Measurements from ENCODE around the gene ZNF362.

The ZNF362 gene

GRCh38 chr1:33259879-33260278 is 3.6 kb downstream of the ZNF362 start:
- Histone ChIP-seq H3K9ac (ENCODE audit: insufficient read length, low read depth) (no peak overlapping the region), H3K36me3 (ENCODE audit: insufficient read depth, insufficient read length, low read length) (peaks cover 30% of the 10 kb centered on the region), H3K4me1 (ENCODE audit: insufficient read depth, insufficient read length) (peaks cover 25% of the 10 kb centered on the region), H3K4me3 (ENCODE audit: insufficient read length, low read depth) (no peak overlapping the region), H3K9me3 (ENCODE audit: insufficient read depth, low read length) (peaks cover 2% of the 10 kb centered on the region; the same call in 1 of the 2 replicates), H3K27me3 (ENCODE audit: insufficient read depth, insufficient read length) (no peaks in the 10 kb centered on the region)
- DNase-seq (ENCODE audit: low read depth, low spot score) = no peak
- TF ChIP-seq ZNF274 (IDR thresholded peaks at IDR 0.05; ENCODE audit: low read depth, low read length) (no peak), SUZ12 (IDR thresholded peaks at IDR 0.05; ENCODE audit: extremely low read depth, insufficient read depth, insufficient read length) (no peak), YY1 (IDR thresholded peaks at IDR 0.05; ENCODE audit: insufficient read depth, insufficient read length) (no peak)

- Histone ChIP-seq H3K36me3 (ENCODE audit: insufficient read depth, insufficient read length, low read length) (peaks cover 30% of the 10 kb centered on the region), H3K4me3 (ENCODE audit: insufficient read length, low read depth) (no peak overlapping the region), H3K9ac (ENCODE audit: insufficient read length, low read depth) (no peak overlapping the region), H3K9me3 (ENCODE audit: insufficient read depth, low read length) (no peaks in the 10 kb centered on the region), H3K4me1 (ENCODE audit: insufficient read depth, insufficient read length) (peaks cover 25% of the 10 kb centered on the region), H3K27me3 (ENCODE audit: insufficient read depth, insufficient read length) (no peaks in the 10 kb centered on the region)
- DNase-seq (ENCODE audit: low read depth, low spot score) = no peak
- TF ChIP-seq SUZ12 (IDR thresholded peaks at IDR 0.05; ENCODE audit: extremely low read depth, insufficient read depth, insufficient read length) (no peak), ZNF274 (IDR thresholded peaks at IDR 0.05; ENCODE audit: low read depth, low read length) (no peak), YY1 (IDR thresholded peaks at IDR 0.05; ENCODE audit: insufficient read depth, insufficient read length) (no peak)
Observed at GRCh38 chr1:33260439-33260838, 4.1 kb downstream of the ZNF362 start.

GRCh38 chr1:33261344-33261743 is 5.1 kb downstream of the ZNF362 start:
- DNase-seq (ENCODE audit: low read depth, low spot score) = no peak
- no peak overlapping the region for H3K4me3 ChIP-seq (ENCODE audit: insufficient read length, low read depth)
- no peak overlapping the region for H3K9ac ChIP-seq (ENCODE audit: insufficient read length, low read depth)
- no peaks in the 10 kb centered on the region for H3K27me3 ChIP-seq (ENCODE audit: insufficient read depth, insufficient read length)
- TF ChIP-seq SUZ12 (IDR thresholded peaks at IDR 0.05; ENCODE audit: extremely low read depth, insufficient read depth, insufficient read length) (no peak), YY1 (IDR thresholded peaks at IDR 0.05; ENCODE audit: insufficient read depth, insufficient read length) (no peak), ZNF274 (IDR thresholded peaks at IDR 0.05; ENCODE audit: low read depth, low read length) (no peak)
- peaks cover 31% of the 10 kb centered on the region for H3K36me3 ChIP-seq (ENCODE audit: insufficient read depth, insufficient read length, low read length)
- H3K9me3 ChIP-seq (ENCODE audit: insufficient read depth, low read length) = no peaks in the 10 kb centered on the region
- H3K4me1 ChIP-seq (ENCODE audit: insufficient read depth, insufficient read length) = peaks cover 25% of the 10 kb centered on the region

- peaks cover 28% of the 10 kb centered on the region for H3K36me3 ChIP-seq (ENCODE audit: insufficient read depth, insufficient read length, low read length)
- no peak for TF ChIP-seq YY1 (IDR thresholded peaks at IDR 0.05; ENCODE audit: insufficient read depth, insufficient read length)
- no peak for TF ChIP-seq SUZ12 (IDR thresholded peaks at IDR 0.05; ENCODE audit: extremely low read depth, insufficient read depth, insufficient read length)
- TF ChIP-seq ZNF274 (IDR thresholded peaks at IDR 0.05; ENCODE audit: low read depth, low read length) = no peak
- H3K9ac ChIP-seq (ENCODE audit: insufficient read length, low read depth) = peak overlapping the region; percentile 24
- H3K4me1 ChIP-seq (ENCODE audit: insufficient read depth, insufficient read length) = peaks cover 19% of the 10 kb centered on the region
- DNase-seq (ENCODE audit: low read depth, low spot score) = no peak
- H3K9me3 ChIP-seq (ENCODE audit: insufficient read depth, low read length) = no peaks in the 10 kb centered on the region
- no peak overlapping the region for H3K4me3 ChIP-seq (ENCODE audit: insufficient read length, low read depth)
- H3K27me3 ChIP-seq (ENCODE audit: insufficient read depth, insufficient read length) = no peaks in the 10 kb centered on the region
Observed at GRCh38 chr1:33263890-33264504, 7.7 kb downstream of the ZNF362 start.

- TF ChIP-seq ZNF274 (IDR thresholded peaks at IDR 0.05; ENCODE audit: low read depth, low read length) (no peak), YY1 (IDR thresholded peaks at IDR 0.05; ENCODE audit: insufficient read depth, insufficient read length) (no peak), SUZ12 (IDR thresholded peaks at IDR 0.05; ENCODE audit: extremely low read depth, insufficient read depth, insufficient read length) (no peak)
- DNase-seq (ENCODE audit: low read depth, low spot score) = no peak
Observed at GRCh38 chr1:33265780-33266605, 9.7 kb downstream of the ZNF362 start.

GRCh38 chr1:33266766-33267165 is 10.5 kb downstream of the ZNF362 start:
- Histone ChIP-seq H3K4me1 (ENCODE audit: insufficient read depth, insufficient read length) (peaks cover 15% of the 10 kb centered on the region), H3K9ac (ENCODE audit: insufficient read length, low read depth) (peak overlapping the region; percentile 6), H3K36me3 (ENCODE audit: insufficient read depth, insufficient read length, low read length) (peaks cover 34% of the 10 kb centered on the region), H3K27me3 (ENCODE audit: insufficient read depth, insufficient read length) (no peaks in the 10 kb centered on the region), H3K9me3 (ENCODE audit: insufficient read depth, low read length) (no peaks in the 10 kb centered on the region), H3K4me3 (ENCODE audit: insufficient read length, low read depth) (no peak overlapping the region)
- no peak for TF ChIP-seq YY1 (IDR thresholded peaks at IDR 0.05; ENCODE audit: insufficient read depth, insufficient read length)
- no peak for TF ChIP-seq SUZ12 (IDR thresholded peaks at IDR 0.05; ENCODE audit: extremely low read depth, insufficient read depth, insufficient read length)
- TF ChIP-seq ZNF274 (IDR thresholded peaks at IDR 0.05; ENCODE audit: low read depth, low read length) = no peak
- no peak for DNase-seq (ENCODE audit: low read depth, low spot score)

More at GRCh38 chr1:33265780-33266605, 9.7 kb downstream of the ZNF362 start:
- H3K36me3 ChIP-seq (ENCODE audit: insufficient read depth, insufficient read length, low read length) = peaks cover 27% of the 10 kb centered on the region
- no peaks in the 10 kb centered on the region for H3K9me3 ChIP-seq (ENCODE audit: insufficient read depth, low read length)
- H3K9ac ChIP-seq (ENCODE audit: insufficient read length, low read depth) = no peak overlapping the region
- H3K27me3 ChIP-seq (ENCODE audit: insufficient read depth, insufficient read length) = no peaks in the 10 kb centered on the region
- H3K4me1 ChIP-seq (ENCODE audit: insufficient read depth, insufficient read length) = peaks cover 14% of the 10 kb centered on the region
- H3K4me3 ChIP-seq (ENCODE audit: insufficient read length, low read depth) = no peak overlapping the region

All from NT2/D1 (cell line).